PC-9 (cell line): ENCODE measurements around the gene FOSL2.

ENCODE experiments used
- EZH2 ChIP-seq: fragments of 200-600 bp; sonication (generic); IDR thresholded peaks from 2 replicates; pipeline ENCODE4 v1.8.0; 2017; ENCODE audit warnings: antibody characterized with exemption, low read depth
- TF ChIP-seq, protein P1 (sequence below): fragments of 200-600 bp; sonication (generic); conservative IDR thresholded peaks from 2 replicates; pipeline ENCODE4 v1.6.1; 2017; ENCODE audit warnings: mixed run types, antibody characterized with exemption, mild to moderate bottlenecking, moderate library complexity

DNA sequence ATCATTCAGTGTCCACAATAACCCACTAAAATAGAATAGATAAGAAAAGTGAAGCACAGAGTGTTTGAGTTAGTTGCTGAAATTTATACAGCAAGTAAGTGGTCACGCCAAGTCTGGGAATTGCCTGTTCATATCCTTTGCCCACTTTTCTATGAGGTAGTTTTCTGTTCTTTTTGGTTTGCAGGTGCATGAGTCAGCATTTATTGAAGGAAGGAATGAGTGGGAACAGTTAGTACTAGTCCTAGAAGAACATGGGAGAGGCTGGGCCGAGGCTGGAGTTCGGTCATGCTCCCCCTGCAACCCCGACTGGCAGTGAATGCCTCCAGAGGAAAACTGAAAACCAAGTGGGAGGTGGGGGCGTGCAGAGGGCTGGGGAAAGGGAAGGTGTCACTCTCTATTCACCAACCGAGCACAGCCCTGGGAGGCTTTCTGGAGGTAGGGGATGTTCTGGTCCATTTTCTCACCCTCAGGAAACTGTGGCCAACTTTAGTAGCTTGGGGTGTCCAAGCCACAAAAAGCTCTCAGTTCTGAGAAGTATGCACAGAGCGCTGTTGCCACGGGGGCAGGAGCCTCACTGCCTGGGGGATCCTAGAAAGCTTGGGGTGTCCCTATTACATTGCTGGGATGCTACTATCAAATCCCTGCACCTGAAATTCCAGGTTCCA is 41.4 kb downstream of the FOSL2 start:
- TF ChIP-seq EZH2, result no peak
- TF ChIP-seq, protein P1, sequence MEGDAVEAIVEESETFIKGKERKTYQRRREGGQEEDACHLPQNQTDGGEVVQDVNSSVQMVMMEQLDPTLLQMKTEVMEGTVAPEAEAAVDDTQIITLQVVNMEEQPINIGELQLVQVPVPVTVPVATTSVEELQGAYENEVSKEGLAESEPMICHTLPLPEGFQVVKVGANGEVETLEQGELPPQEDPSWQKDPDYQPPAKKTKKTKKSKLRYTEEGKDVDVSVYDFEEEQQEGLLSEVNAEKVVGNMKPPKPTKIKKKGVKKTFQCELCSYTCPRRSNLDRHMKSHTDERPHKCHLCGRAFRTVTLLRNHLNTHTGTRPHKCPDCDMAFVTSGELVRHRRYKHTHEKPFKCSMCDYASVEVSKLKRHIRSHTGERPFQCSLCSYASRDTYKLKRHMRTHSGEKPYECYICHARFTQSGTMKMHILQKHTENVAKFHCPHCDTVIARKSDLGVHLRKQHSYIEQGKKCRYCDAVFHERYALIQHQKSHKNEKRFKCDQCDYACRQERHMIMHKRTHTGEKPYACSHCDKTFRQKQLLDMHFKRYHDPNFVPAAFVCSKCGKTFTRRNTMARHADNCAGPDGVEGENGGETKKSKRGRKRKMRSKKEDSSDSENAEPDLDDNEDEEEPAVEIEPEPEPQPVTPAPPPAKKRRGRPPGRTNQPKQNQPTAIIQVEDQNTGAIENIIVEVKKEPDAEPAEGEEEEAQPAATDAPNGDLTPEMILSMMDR, result no peak
